WERI-Rb-1 (cell line): ENCODE data around the gene TMEM132C.

ENCODE experiments used
- DNase-seq: peaks from one replicate; pipeline ENCODE4 v3.0.0-alpha.2; 2020
- H3K27ac ChIP-seq: fragments of 250-450 bp; sonication (Bioruptor Pico); 2 replicates; pipeline ENCODE4 v1.5.1; 2020; ENCODE audit warnings: mild to moderate bottlenecking, moderate library complexity
- H3K27me3 ChIP-seq: fragments of 250-450 bp; sonication (Bioruptor Pico); 2 replicates; pipeline ENCODE4 v1.5.1; 2021; ENCODE audit warnings: mild to moderate bottlenecking, low read depth, moderate library complexity; ENCODE audit not compliant: insufficient read depth, severe bottlenecking
- H3K36me3 ChIP-seq: fragments of 250-450 bp; sonication (Bioruptor Pico); 2 replicates; pipeline ENCODE4 v1.5.1; 2020; ENCODE audit warnings: mild to moderate bottlenecking, moderate library complexity
- H3K4me3 ChIP-seq: 2 replicates; pipeline ENCODE4 v1.5.1; 2011; ENCODE audit warnings: low read depth, mild to moderate bottlenecking, control low read depth, low read length
- H3K9me3 ChIP-seq: fragments of 250-450 bp; sonication (Bioruptor Pico); 2 replicates; pipeline ENCODE4 v1.5.1; 2021; ENCODE audit warnings: mild to moderate bottlenecking, moderate library complexity; ENCODE audit not compliant: severe bottlenecking
- TF ChIP-seq, protein P1 (sequence below): IDR thresholded peaks from 2 replicates; pipeline ENCODE4 v1.5.1; 2011; ENCODE audit warnings: low read depth, mild to moderate bottlenecking, control low read depth, inconsistent platforms, low read length

Gene TMEM132C

DNA sequence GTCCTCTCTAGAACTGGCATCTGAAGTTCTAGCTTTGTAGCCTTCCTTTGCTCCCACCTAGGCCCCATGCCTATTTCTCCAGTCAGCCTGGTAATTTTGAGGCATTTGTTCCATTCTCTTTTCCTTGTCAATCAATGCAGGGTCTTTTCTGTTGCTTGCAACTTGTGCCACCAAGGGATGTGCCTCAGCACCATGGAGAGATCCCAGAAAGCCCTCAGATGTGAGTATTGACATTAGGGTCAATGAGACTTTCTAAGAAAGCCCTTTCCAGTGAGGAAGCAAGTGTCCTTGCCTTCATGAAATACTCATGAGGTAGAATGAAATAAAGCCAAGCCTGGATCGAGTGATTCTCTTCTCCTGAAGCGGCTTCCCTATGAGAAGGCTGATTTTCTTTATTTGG lies 342.9 kb downstream of the TMEM132C start:
- no peak for DNase-seq
- H3K36me3 ChIP-seq = no peaks in the 10 kb centered on the region
- TF ChIP-seq, protein P1, sequence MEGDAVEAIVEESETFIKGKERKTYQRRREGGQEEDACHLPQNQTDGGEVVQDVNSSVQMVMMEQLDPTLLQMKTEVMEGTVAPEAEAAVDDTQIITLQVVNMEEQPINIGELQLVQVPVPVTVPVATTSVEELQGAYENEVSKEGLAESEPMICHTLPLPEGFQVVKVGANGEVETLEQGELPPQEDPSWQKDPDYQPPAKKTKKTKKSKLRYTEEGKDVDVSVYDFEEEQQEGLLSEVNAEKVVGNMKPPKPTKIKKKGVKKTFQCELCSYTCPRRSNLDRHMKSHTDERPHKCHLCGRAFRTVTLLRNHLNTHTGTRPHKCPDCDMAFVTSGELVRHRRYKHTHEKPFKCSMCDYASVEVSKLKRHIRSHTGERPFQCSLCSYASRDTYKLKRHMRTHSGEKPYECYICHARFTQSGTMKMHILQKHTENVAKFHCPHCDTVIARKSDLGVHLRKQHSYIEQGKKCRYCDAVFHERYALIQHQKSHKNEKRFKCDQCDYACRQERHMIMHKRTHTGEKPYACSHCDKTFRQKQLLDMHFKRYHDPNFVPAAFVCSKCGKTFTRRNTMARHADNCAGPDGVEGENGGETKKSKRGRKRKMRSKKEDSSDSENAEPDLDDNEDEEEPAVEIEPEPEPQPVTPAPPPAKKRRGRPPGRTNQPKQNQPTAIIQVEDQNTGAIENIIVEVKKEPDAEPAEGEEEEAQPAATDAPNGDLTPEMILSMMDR = no peak
- H3K27me3 ChIP-seq = no peaks in the 10 kb centered on the region
- H3K27ac ChIP-seq = no peak overlapping the region
- no peaks in the 10 kb centered on the region for H3K9me3 ChIP-seq
- no peak overlapping the region for H3K4me3 ChIP-seq

DNA sequence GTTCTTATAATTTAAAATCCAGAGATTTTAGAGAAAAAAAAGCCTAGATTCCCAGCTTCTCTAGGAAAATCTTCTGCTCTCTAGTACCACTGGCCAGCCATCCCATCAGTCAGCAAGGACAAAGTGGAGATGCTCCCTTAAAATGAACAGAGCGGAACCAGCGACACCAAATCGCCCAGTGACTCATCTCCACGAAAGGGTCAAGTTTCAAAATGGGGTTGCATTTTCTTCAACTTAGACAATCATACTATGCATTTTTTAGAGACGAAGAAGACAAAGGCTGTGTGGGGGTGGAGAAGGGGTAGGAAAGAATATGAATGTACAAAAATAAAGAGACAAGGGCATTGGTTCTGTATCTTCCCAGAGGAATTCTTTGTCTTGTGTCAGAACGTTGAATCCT lies 344.8 kb downstream of the TMEM132C start:
- no peak overlapping the region for H3K4me3 ChIP-seq
- no peaks in the 10 kb centered on the region for H3K36me3 ChIP-seq
- H3K27ac ChIP-seq = no peak overlapping the region
- DNase-seq = no peak
- H3K27me3 ChIP-seq = no peaks in the 10 kb centered on the region
- no peaks in the 10 kb centered on the region for H3K9me3 ChIP-seq
- TF ChIP-seq, protein P1 = no peak

DNA sequence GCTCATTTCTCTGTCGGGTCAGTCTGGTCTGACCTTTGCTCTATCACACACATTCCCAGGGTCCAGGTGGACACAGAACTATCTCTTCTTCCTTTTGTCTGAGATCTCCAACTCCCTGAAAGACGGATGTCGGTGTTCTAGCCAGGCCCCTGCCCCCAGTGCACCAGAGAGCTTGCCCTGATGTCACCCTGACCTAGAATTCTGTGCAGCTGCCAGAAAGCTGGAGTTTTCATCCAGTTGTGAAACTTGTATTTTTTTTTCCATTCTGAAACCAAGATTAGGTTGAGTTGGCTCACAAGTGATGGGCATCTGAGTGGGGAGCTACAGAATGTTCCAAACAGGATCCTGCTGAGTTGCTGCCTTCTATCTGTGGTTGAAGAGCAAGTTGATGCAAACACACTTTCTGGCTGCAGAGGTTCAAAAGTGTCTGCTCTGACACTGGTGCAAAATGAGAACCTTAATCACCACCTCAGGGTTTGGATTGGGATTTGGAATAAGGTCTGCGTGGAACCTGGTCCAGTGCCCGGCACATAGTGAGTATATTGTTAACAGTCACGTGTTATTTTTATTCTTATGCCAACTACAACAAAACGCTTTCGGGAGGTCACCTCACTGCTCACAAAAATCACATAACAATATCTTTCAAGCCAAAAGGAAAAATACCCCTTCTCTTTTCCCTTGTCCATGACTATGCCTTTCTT lies 345.3 kb downstream of the TMEM132C start:
- no peak overlapping the region for H3K4me3 ChIP-seq
- H3K36me3 ChIP-seq = no peaks in the 10 kb centered on the region
- no peaks in the 10 kb centered on the region for H3K9me3 ChIP-seq
- no peaks in the 10 kb centered on the region for H3K27me3 ChIP-seq
- H3K27ac ChIP-seq = no peak overlapping the region
- DNase-seq = no peak
- TF ChIP-seq, protein P1 = no peak

DNA sequence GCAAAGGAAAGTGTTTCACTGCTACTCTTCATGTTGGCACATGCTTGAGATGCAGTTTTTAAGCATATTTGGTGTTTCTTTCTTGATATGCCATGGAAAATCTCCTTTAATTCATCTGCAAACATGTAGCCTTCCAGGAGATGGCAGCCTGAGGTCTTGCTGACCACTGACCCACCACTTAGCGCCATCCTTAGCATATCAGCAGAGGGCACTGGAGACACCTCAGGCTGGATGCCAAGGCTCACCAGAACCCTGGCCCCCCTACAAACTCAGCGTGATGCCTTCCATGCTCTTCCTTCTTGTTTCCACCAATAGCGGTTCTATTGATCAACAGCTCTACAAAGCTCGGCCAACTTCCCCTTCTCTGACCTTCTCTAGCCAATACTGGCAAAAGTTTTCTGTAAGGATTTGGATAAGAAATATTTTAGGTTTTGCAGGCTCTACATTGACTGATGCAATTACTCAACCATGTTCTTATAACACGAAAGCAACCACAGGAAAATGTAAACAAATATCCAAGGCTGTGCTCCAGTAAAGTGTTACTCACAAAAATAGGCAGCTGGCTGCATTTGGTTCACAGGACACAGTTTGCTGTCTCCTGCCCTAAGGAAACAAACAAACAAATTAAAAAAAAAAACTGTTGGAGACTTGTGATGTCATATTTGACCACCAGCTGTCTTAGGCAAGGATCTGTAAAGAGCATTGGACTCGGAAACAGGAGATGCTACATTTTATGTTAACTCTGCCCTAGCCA lies 347.0 kb downstream of the TMEM132C start:
- TF ChIP-seq, protein P1 = peak; percentile 94
- Histone ChIP-seq H3K27me3 (no peaks in the 10 kb centered on the region), H3K36me3 (no peaks in the 10 kb centered on the region), H3K27ac (no peak overlapping the region), H3K9me3 (no peaks in the 10 kb centered on the region), H3K4me3 (no peak overlapping the region)
- peak; percentile 83 for DNase-seq

DNA sequence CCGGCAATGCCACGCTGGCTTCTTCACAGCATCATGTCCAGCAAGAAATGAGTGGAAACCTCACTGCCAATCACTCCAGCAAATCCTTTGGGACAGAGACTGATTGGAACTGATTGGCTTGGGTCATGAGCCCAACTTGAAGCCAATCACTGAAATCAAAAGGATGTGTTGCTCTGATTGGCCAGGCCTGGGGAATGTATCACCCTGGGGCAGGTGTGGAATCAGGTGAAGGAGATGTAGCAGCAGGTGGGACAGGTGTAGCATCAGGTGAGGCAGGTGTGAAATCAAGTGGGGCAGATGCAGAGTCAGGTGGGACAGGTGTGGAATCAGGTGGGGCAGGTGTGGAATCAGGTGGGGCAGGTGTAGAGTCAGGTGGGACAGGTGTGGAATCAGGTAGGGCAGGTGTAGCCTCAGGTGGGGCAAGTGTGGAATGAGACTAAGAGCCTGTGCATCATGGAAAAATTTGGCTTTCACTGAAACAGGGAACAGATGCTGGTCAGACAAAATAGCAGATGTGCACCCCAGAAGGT lies 350.4 kb downstream of the TMEM132C start:
- H3K27ac ChIP-seq = no peak overlapping the region
- DNase-seq = no peak
- no peak overlapping the region for H3K4me3 ChIP-seq
- no peaks in the 10 kb centered on the region for H3K27me3 ChIP-seq
- TF ChIP-seq, protein P1 = no peak
- H3K9me3 ChIP-seq = no peaks in the 10 kb centered on the region
- no peaks in the 10 kb centered on the region for H3K36me3 ChIP-seq
